HG03558 (cell line): ENCODE data around the gene C17orf107.

Source experiments
- ATAC-seq: cut with Tn5 transposase; IDR thresholded peaks from one replicate; pipeline ENCODE4 v1.9.1; 2021; ENCODE audit warnings: moderate number of reproducible peaks; ENCODE audit not compliant: unreplicated experiment; ENCODE audit errors: extremely low read depth

Gene C17orf107

GRCh38 chr17:4870855-4871254 lies 28.5 kb upstream of the C17orf107 start:
- ATAC-seq = no peak

- no peak for ATAC-seq
Measured at GRCh38 chr17:4872786-4873185, 26.6 kb upstream of the C17orf107 start.

GRCh38 chr17:4877089-4877488 lies 22.2 kb upstream of the C17orf107 start:
- no peak for ATAC-seq

- ATAC-seq = no peak
Measured at GRCh38 chr17:4879601-4880000, 19.7 kb upstream of the C17orf107 start.

- ATAC-seq = no peak
Measured at GRCh38 chr17:4880857-4881256, 18.5 kb upstream of the C17orf107 start.

GRCh38 chr17:4881761-4882555 lies 17.4 kb upstream of the C17orf107 start:
- no peak for ATAC-seq

GRCh38 chr17:4884489-4884888 lies 14.8 kb upstream of the C17orf107 start:
- ATAC-seq = no peak

GRCh38 chr17:4886830-4887229 lies 12.5 kb upstream of the C17orf107 start:
- no peak for ATAC-seq

- no peak for ATAC-seq
Measured at GRCh38 chr17:4887581-4887980, 11.8 kb upstream of the C17orf107 start.

GRCh38 chr17:4891411-4892410 lies 7.6 kb upstream of the C17orf107 start:
- ATAC-seq = no peak

GRCh38 chr17:4892499-4893221 lies 6.7 kb upstream of the C17orf107 start:
- ATAC-seq = no peak

GRCh38 chr17:4893272-4893671 lies 6.1 kb upstream of the C17orf107 start:
- ATAC-seq = no peak

- ATAC-seq = no peak
Measured at GRCh38 chr17:4893721-4894560, 5.4 kb upstream of the C17orf107 start.

- no peak for ATAC-seq
Measured at GRCh38 chr17:4895121-4895520, 4.2 kb upstream of the C17orf107 start.

GRCh38 chr17:4895657-4896331 lies 3.5 kb upstream of the C17orf107 start:
- ATAC-seq = no peak

- no peak for ATAC-seq
Measured at GRCh38 chr17:4896332-4897197, 2.8 kb upstream of the C17orf107 start.

- no peak for ATAC-seq
Measured at GRCh38 chr17:4897198-4897687, 2.1 kb upstream of the C17orf107 start.

- no peak for ATAC-seq
Measured at GRCh38 chr17:4897785-4898184, 1.6 kb upstream of the C17orf107 start.
